Measurements from ENCODE around the gene SLC43A1. TPM values are rescaled to one million over a fixed set of nuclear protein-coding genes. Genes with fewer than 3 reads are reported as not detected.

Gene SLC43A1
- total RNA-seq, 1 donor from 2014 or later = 5.4 TPM

GRCh38 chr11:57484141-57484710 lies 31.3 kb downstream of the SLC43A1 start:
- DNase-seq (no peak), ATAC-seq (ENCODE audit: poor library complexity) (no peak)
- intact Hi-C loops (cut with DNase I) = no loop called here

GRCh38 chr11:57483562-57483918 lies 32.0 kb downstream of the SLC43A1 start:
- ATAC-seq (ENCODE audit: poor library complexity) (no peak), DNase-seq (no peak)
- intact Hi-C loops (cut with DNase I) = no loop called here

- peak; percentile 77 for ATAC-seq (ENCODE audit: poor library complexity)
Observed at GRCh38 chr11:57482782-57483561, 32.5 kb downstream of the SLC43A1 start.

GRCh38 chr11:57481915-57482781 lies 33.4 kb downstream of the SLC43A1 start:
- intact Hi-C loops (cut with DNase I) = no loop called here
- ATAC-seq (ENCODE audit: poor library complexity) = no peak
- DNase-seq = no peak

More at GRCh38 chr11:57482782-57483561, 32.5 kb downstream of the SLC43A1 start:
- intact Hi-C loops (cut with DNase I) = no loop called here
- DNase-seq = peak; percentile 66

- ATAC-seq (ENCODE audit: poor library complexity) = no peak
- intact Hi-C loops (cut with DNase I) = no loop called here
- no peak for DNase-seq
Observed at GRCh38 chr11:57481315-57481714, 34.2 kb downstream of the SLC43A1 start.

- ATAC-seq (ENCODE audit: poor library complexity) = peak; percentile 35
- intact Hi-C loops (cut with DNase I) = no loop called here
- DNase-seq = peak; percentile 80
Observed at GRCh38 chr11:57480409-57481137, 34.9 kb downstream of the SLC43A1 start.

- intact Hi-C loops (cut with DNase I) = no loop called here
- no peak for ATAC-seq (ENCODE audit: poor library complexity)
- no peak for DNase-seq
Observed at GRCh38 chr11:57479911-57480310, 35.6 kb downstream of the SLC43A1 start.

GRCh38 chr11:57479021-57479663 lies 36.4 kb downstream of the SLC43A1 start:
- no peak for ATAC-seq (ENCODE audit: poor library complexity)
- intact Hi-C loops (cut with DNase I) = no loop called here

GRCh38 chr11:57477507-57478189 lies 37.9 kb downstream of the SLC43A1 start:
- intact Hi-C loops (cut with DNase I) = no loop called here
- ATAC-seq (ENCODE audit: poor library complexity) (no peak), DNase-seq (no peak)

More at GRCh38 chr11:57479021-57479663, 36.4 kb downstream of the SLC43A1 start:
- no peak for DNase-seq

GRCh38 chr11:57476757-57477506 lies 38.6 kb downstream of the SLC43A1 start:
- ATAC-seq (ENCODE audit: poor library complexity) (peak; percentile 89), DNase-seq (peak; percentile 56)
- intact Hi-C loops (cut with DNase I) = no loop called here

GRCh38 chr11:57476047-57476756 lies 39.3 kb downstream of the SLC43A1 start:
- ATAC-seq (ENCODE audit: poor library complexity) = peak; percentile 86
- peak; percentile 71 for DNase-seq
- intact Hi-C loops (cut with DNase I) = no loop called here

GRCh38 chr11:57475671-57476046 lies 39.8 kb downstream of the SLC43A1 start:
- no peak for DNase-seq
- intact Hi-C loops (cut with DNase I) = no loop called here
- no peak for ATAC-seq (ENCODE audit: poor library complexity)

GRCh38 chr11:57475191-57475590 lies 40.3 kb downstream of the SLC43A1 start:
- intact Hi-C loops (cut with DNase I) = no loop called here
- no peak for ATAC-seq (ENCODE audit: poor library complexity)
- no peak for DNase-seq

- ATAC-seq (ENCODE audit: poor library complexity) (no peak), DNase-seq (no peak)
- intact Hi-C loops (cut with DNase I) = no loop called here
Observed at GRCh38 chr11:57474803-57475115, 40.7 kb downstream of the SLC43A1 start.

- intact Hi-C loops (cut with DNase I) = no loop called here
- no peak for ATAC-seq (ENCODE audit: poor library complexity)
- DNase-seq = no peak
Observed at GRCh38 chr11:57474017-57474802, 41.3 kb downstream of the SLC43A1 start.

- DNase-seq (no peak), ATAC-seq (ENCODE audit: poor library complexity) (no peak)
- intact Hi-C loops (cut with DNase I) = no loop called here
Observed at GRCh38 chr11:57473285-57473841, 42.1 kb downstream of the SLC43A1 start.

All from Right ventricle myocardium superior (tissue), 1 donor.